GM10266 (cell line): ENCODE data around the gene FAN1.

ENCODE experiments used
- DNase-seq: peaks from one replicate; pipeline ENCODE4 v3.0.0; 2012; ENCODE audit errors: extremely low spot score
- TF ChIP-seq, protein P1 (sequence below): IDR thresholded peaks from 2 replicates; pipeline ENCODE4 v1.5.1; 2012; ENCODE audit warnings: mild to moderate bottlenecking, low read depth; ENCODE audit not compliant: control insufficient read depth, insufficient read depth; ENCODE audit errors: missing control alignments

Gene FAN1

GRCh38 chr15:30990446-30991254, 86.9 kb downstream of the FAN1 start:
- no peak for DNase-seq
- TF ChIP-seq, protein P1, sequence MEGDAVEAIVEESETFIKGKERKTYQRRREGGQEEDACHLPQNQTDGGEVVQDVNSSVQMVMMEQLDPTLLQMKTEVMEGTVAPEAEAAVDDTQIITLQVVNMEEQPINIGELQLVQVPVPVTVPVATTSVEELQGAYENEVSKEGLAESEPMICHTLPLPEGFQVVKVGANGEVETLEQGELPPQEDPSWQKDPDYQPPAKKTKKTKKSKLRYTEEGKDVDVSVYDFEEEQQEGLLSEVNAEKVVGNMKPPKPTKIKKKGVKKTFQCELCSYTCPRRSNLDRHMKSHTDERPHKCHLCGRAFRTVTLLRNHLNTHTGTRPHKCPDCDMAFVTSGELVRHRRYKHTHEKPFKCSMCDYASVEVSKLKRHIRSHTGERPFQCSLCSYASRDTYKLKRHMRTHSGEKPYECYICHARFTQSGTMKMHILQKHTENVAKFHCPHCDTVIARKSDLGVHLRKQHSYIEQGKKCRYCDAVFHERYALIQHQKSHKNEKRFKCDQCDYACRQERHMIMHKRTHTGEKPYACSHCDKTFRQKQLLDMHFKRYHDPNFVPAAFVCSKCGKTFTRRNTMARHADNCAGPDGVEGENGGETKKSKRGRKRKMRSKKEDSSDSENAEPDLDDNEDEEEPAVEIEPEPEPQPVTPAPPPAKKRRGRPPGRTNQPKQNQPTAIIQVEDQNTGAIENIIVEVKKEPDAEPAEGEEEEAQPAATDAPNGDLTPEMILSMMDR: no peak

DNA sequence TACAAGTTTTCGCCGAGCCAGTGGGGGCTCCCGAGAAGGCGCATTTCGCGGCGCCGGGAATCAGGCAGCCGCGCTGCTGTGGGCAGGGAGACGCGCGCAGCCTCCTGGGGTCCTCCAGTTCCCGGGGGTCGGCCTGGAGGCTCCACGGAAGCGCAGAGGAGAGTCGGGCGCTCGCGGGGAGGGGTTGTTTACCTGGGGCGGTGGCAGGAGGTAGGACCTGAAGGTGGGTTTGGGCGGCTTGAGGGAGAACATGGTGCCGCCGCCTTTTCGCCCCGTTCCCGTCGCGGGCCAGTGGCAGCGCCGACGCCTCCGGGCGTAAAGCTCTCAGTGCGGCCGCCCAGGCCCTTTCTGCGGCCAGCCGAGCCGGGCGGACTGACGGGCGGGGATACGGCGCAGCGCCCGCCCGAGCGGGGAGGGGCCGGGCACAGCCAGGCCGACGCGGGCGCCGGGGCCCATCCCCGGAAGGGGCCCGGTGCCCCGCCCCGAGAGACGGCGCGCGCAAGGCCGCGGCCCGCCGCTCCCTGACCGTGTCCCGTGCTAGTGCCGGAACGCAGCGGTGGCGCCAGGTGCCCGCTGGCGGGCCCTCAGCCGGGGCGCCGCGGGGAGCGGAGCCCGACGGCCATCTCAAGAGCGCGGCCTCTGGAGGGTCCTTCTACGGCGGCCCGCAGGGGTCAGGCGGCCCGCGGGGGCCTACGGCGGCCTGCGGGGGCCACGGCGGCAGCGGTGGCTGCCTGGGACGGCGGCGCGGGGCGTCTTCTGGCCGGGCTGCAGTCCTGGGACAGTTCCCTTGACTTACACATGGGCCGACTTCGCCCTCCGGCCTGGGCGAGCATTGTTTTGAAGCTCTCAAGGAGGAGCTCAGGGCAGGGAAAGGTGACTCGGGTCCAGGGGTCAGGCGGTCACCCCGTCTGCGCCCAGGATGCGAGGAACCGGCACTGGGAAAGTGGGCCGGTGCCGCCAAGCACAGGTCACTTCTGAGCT, 87.8 kb downstream of the FAN1 start, which contains the start of gene MTMR10:
Gene MTMR10, minus strand, starts transcription at position 374 of the 981 bp plus-strand sequence. Its CDS starts 122 bp downstream, at position 252.
- TF ChIP-seq, protein P1: no peak
- peak; percentile 94 for DNase-seq

- DNase-seq: no peak
- TF ChIP-seq, protein P1: no peak
Observed at GRCh38 chr15:30992249-30992864, 88.6 kb downstream of the FAN1 start.
